GM18951 (cell line): Measurements from ENCODE around the gene PEX11G.
"Not testable (repeated sequence)": the region's sequence is repeated elsewhere in the genome, so short reads cannot be mapped to it uniquely, and the experiment has no call there.

Source experiments
- POLR2A ChIP-seq: IDR thresholded peaks from 4 replicates; pipeline ENCODE4 v1.6.1; 2011; ENCODE audit warnings: mild to moderate bottlenecking; ENCODE audit not compliant: insufficient read length, insufficient read depth; ENCODE audit errors: extremely low read depth
- in situ Hi-C: fragments of 300-500 bp; cut with MboI; formaldehyde crosslinking; loops from one replicate; pipeline ENCODE4 v1.12.0; 2022; ENCODE audit warnings: low sequenced_read_pairs, mixed read lengths, inconsistent platforms; ENCODE audit not compliant: unreplicated experiment

Gene PEX11G

GRCh38 chr19:7458675-7459074 is 30.2 kb downstream of the PEX11G start:
- no peak for TF ChIP-seq POLR2A

GRCh38 chr19:7456964-7457541 is 31.8 kb downstream of the PEX11G start:
- in situ Hi-C loops, result no loop called here
- no peak for TF ChIP-seq POLR2A

More at GRCh38 chr19:7458675-7459074, 30.2 kb downstream of the PEX11G start:
- in situ Hi-C loops, result no loop called here

- TF ChIP-seq POLR2A, result no peak
- in situ Hi-C loops, result no loop called here
These were observed 33.1 kb downstream of the PEX11G start for GRCh38 chr19:7455600-7456296.

- TF ChIP-seq POLR2A, result no peak
- in situ Hi-C loops, result no loop called here
These were observed 33.8 kb downstream of the PEX11G start for GRCh38 chr19:7454998-7455397.

GRCh38 chr19:7450243-7451223 is 38.3 kb downstream of the PEX11G start:
- TF ChIP-seq POLR2A, result no peak
- in situ Hi-C loops, result no loop called here

GRCh38 chr19:7449391-7450070 is 39.3 kb downstream of the PEX11G start:
- in situ Hi-C loops, result not testable (repeated sequence)

- no peak for TF ChIP-seq POLR2A
- in situ Hi-C loops, result no loop called here
These were observed 41.2 kb downstream of the PEX11G start for GRCh38 chr19:7447648-7448047.

- in situ Hi-C loops, result no loop called here
- TF ChIP-seq POLR2A, result no peak
These were observed 43.7 kb downstream of the PEX11G start for GRCh38 chr19:7445104-7445503.

GRCh38 chr19:7444042-7444441 is 44.8 kb downstream of the PEX11G start:
- in situ Hi-C loops, result no loop called here
- no peak for TF ChIP-seq POLR2A

GRCh38 chr19:7442423-7442822 is 46.4 kb downstream of the PEX11G start:
- no peak for TF ChIP-seq POLR2A
- in situ Hi-C loops, result no loop called here

- TF ChIP-seq POLR2A, result no peak
- in situ Hi-C loops, result no loop called here
These were observed 47.2 kb downstream of the PEX11G start for GRCh38 chr19:7441468-7442146.

GRCh38 chr19:7440188-7440975 is 48.5 kb downstream of the PEX11G start:
- in situ Hi-C loops, result no loop called here
- no peak for TF ChIP-seq POLR2A
